Astrocyte of the hippocampus (primary cell): Measurements from ENCODE around the gene TP73.

Source experiments
- DNase-seq: peaks from one replicate; pipeline ENCODE4 v3.0.0; 2011; ENCODE audit warnings: low read depth, low spot score

Gene TP73

DNA sequence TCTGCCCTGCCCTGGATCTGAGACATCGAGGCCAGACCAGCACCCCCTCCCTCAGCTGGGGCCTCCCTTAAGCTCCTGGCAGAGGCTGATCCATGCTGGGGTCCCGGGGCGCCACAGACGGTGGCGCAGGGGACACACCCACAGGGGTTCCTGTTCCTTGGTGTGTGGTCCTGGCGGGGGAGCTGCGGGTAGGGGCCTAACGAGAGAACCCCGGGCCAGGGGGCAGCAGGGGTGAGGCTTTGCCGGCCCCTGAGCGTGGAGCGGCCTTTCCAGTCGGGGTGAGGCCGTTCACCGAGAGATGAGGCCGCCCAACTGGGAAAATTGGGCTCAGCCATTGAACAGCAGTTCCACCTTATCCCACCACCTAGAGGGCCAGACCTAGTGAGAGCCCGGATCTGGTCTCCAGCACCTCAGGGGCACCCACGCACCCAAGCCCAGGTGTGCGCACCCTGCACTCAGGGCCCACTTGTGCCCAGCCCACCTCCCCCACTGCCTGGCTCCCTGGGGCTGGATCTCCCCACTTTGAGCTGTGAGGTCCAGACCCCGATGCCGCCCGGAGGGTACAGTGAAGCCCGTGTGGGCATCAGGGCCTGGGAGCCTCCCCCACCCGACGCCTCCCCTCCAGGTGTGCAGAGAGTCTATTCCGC lies 54.5 kb downstream of the TP73 start:
- DNase-seq = no peak

- no peak for DNase-seq
Observed at GRCh38 chr1:3707298-3707938, 55.1 kb downstream of the TP73 start.

GRCh38 chr1:3707939-3708328 lies 55.6 kb downstream of the TP73 start:
- no peak for DNase-seq

DNA sequence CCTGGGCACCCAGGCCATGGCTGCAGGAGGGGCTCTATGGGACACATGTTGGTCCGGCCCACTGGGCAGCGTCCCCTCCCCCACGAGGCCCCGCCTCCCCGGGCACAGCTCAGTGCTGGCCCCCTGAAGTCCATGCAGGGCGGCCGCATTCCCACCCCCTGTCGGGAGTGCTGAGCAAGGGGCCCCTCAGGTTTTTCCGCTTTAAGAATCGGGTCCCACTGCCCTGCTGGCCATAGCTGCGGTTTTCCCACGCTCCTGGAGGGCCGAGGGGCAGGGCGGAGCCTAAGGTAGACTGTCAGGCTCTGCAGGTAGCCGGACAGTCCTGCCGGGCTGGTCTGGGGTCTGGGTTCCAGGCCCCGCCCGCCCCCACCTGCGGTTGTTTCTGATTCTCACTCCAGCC lies 56.5 kb downstream of the TP73 start:
- DNase-seq = no peak

DNA sequence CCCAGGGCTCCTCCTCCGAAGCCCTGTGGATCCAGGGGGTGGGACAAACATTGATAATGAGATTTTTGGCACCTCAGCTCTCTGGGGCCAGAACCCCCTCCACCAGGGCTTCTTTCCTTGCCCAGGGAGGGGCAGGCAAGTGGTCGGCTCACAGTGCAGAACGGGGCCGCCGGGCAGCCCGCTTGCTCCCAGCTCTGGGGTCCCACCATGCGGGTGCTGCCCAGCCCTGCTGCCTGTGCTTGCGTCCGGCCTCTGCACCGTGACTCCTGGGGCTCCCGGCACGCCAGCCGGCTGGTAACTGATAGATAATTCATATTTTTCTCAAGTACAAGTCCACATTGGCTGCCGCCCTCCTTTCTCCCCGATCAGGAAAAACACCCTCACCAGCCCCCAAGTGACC lies 57.9 kb downstream of the TP73 start:
- no peak for DNase-seq

- DNase-seq = no peak
Observed at GRCh38 chr1:3711381-3711779, 59.1 kb downstream of the TP73 start.

GRCh38 chr1:3711780-3712451 lies 59.6 kb downstream of the TP73 start:
- DNase-seq = no peak

DNA sequence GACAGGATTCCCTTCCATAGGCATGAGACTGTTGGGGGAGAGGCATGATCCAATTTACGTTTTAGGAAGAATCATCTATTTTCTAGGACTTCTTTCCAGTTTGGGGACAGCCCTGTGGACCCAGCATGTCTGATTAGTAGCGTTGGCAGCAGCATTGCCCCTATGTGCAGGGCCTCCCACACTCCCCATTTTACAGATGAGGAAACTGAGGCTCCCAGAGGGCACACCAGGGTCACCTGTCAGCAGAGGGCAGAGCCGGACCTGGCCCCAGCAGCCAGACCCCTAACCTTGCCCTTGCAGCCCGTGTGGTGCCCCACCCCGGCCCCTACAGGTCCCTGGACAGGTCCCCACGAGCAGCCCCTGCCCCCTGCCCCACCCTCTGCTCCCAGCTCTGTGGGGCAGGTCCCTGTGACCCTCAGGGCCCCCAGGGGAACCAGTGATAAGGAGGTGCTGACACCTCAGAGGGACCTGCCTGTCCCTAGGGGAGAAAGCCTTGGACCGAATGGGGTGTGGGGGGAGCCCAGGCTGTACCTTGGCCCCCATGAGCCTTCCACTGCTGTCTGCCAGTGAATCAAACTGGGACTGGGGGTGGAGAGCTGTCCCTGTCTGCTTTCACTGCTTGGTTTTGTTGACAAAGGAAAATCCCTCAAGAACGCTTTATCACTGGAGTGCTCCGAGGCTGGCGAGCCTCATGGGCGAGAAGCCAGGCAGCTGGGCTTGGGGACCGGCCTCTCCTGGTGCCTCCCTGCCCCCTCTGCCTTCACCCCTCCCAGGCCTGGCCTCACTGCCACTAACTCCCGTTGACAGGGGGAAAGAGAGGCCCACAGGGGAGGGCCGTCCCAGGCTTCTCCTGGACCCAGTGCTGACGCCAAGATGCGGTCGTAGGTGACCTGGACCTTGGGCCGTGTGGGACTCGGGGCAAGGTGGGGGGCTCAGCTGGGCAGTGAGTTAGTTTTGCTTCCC lies 60.5 kb downstream of the TP73 start:
- no peak for DNase-seq

DNA sequence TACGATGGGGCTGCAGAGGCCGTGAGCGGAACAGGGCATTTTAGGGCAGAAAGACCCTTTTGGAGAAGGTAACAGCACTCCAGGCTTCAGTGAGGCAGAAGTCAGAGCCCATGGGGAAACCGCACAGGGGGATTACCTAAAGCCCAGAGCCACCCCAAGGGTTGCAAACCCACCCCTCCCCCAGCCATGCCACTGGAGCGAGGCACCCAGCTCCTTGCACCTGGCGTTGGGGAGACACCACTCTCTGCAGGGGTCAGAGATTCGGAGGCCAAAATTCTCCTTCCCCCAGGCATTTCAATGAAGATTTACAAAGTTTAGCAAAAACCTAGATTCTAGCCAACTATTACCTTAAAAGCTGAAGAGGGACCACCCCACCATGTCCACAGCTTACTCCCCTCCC lies 61.5 kb downstream of the TP73 start:
- DNase-seq = no peak

DNA sequence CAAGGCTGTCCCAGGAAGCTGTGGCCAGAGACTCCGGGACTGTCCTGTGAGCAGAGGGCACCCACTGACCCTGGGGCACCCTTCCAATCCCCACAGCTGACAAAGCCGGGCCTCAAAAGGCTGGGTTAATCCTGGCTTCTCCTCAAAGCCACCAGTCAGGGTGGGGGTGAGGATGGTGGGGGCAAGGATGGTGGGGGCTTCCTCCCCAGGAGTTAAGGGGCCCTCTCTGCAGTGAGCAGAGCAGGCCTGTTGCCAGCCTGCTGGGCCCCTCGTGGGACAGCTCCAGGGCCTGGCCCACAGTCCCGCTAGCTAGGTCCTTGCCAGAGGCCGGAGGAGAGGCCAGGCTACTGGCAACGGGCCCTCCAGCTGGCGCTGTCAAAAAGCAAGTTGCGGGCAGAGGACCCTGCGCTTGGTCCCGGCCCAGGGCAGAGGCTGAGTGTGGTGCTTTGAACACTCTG lies 62.0 kb downstream of the TP73 start:
- peak; percentile 16 for DNase-seq

DNA sequence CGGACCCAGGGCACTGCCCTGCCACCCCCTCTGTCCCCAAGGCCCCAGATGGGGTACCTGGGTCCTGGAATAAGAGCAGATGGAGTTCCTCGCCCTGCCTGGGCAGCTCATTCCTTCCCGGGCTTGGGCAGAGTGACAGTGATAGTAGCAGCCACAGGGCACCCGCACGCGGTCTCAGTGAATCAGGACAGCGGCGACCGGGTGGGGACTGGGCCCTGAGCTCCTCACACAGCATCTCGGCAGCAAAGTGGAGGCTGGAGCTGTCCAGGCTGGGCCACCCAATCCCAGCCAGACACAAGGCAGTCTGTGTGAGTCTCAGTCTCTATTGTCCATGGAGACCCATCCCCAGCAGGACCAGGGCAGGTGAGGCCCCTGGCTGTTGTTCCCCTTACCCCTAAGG lies 62.5 kb downstream of the TP73 start:
- no peak for DNase-seq

- DNase-seq = no peak
Observed at GRCh38 chr1:3716351-3716750, 64.0 kb downstream of the TP73 start.

DNA sequence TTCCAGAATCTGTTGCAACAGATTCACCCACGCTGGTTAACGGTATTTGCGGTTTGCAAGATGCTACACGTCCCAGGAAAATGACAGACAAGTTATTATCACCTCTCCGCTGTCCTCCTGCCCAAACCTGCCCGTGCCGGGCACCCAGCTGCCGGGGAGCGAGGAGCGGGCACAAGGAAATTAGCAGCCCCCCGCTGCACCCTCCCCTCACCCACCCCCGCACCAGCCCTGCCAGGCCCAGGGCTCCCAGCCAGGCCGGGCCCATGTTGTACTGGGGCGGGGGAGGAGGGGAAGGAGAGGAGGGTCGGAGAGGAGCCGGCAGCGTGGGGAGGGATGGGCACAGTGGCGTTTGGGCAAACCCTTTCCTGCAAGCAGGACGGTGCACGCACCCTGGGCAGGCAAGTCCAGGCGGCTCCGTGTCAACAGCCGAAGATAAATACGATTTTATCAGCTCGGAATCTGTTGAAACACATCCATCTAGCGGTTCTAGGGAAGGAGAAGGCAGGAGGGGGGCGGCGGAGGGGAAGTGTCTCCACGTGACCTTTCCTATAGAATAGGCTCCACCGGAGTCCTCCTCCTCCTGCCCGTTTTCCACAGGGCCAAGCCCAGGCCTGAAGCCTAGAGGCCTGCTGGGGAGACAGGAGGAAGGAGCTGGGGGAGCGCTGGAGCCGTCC lies 64.9 kb downstream of the TP73 start:
- no peak for DNase-seq

DNA sequence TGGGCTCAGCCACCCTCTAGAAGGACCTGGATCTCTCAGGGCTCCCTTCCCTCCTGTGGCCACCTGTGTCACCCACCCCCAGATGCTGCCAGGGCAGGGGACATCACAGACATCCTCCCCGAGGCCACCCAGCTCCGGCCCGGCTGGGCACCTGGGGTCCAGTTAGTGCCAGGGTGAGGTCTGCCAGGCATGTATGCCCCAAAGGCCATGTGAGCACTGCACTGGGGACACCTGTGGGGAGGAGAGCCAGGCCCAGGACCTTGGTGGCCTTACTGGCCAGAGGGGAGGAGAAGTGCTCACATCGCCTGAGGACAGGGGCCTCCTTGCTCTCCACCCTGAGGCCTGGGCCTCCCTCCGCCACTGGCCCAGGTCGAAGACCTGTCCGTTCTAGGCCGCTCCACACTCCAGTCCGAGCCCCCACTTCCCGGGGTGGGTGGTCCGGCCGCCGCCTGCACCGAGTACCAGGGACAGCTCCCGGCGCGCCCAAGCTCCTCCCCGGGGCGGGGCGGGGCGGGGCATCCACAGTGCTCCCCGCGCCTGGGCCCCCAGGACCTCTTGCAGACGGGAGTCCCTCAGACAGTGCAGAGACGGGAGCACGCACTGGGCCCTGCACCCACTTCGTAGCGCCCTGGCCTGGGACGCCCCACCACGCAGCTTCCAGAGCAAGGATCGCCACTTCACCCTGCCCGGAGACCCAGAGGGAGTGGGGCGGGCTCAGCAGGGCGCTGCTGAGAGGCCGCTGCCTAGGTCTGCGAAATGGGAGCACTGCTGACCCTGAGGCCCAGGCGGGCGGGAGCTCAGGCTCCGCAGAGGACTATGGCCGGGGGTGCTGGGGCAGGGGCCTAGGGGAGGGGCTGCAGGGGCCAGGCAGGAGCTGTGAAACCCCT lies 65.6 kb downstream of the TP73 start:
- DNase-seq = peak; percentile 49

- DNase-seq = no peak
Observed at GRCh38 chr1:3718764-3719163, 66.4 kb downstream of the TP73 start.

GRCh38 chr1:3721955-3722465 lies 69.7 kb downstream of the TP73 start:
- no peak for DNase-seq

- DNase-seq = no peak
Observed at GRCh38 chr1:3722846-3723245, 70.5 kb downstream of the TP73 start.

- peak; percentile 80 for DNase-seq
Observed at GRCh38 chr1:3724416-3725030, 72.2 kb downstream of the TP73 start.

GRCh38 chr1:3725366-3725765 lies 73.0 kb downstream of the TP73 start:
- DNase-seq = no peak
